Ascending aorta (tissue), 2 donors: ENCODE measurements around the gene TRIM10. TPM values are rescaled to one million over a fixed set of nuclear protein-coding genes. Genes with fewer than 3 reads are reported as not detected.

Source experiments
- DNase-seq, 2 donors: peaks; one replicate each; pipeline ENCODE4 v3.0.0-alpha.2; 2019; ENCODE audit warnings: low spot score in 2 of 2
- H3K27ac ChIP-seq, 2 donors: fragments of 200-600 bp; sonication (generic); one replicate each; pipeline ENCODE4 v1.5.1; 2016 to 2017; ENCODE audit warnings: mild to moderate bottlenecking in 1 of 2
- H3K27me3 ChIP-seq: fragments of 200-600 bp; sonication (generic); one replicate; pipeline ENCODE4 v1.5.1; 2017
- H3K36me3 ChIP-seq, 2 donors: fragments of 200-600 bp; sonication (generic); one replicate each; pipeline ENCODE4 v1.5.1; 2016
- H3K4me1 ChIP-seq, 2 donors: fragments of 200-600 bp; sonication (generic); one replicate each; pipeline ENCODE4 v1.5.1; 2016 to 2017; ENCODE audit warnings: mild to moderate bottlenecking in 1 of 2
- H3K4me3 ChIP-seq, 2 donors: fragments of 200-600 bp; sonication (generic); one replicate each; pipeline ENCODE4 v1.5.1; 2016 to 2017; ENCODE audit warnings: mild to moderate bottlenecking in 1 of 2
- H3K9me3 ChIP-seq, 2 donors: fragments of 200-600 bp; sonication (generic); one replicate each; pipeline ENCODE4 v1.5.1; 2016
- intact Hi-C: fragments of 100-400 bp; cut with DNase I; formaldehyde crosslinking; loops from one replicate; pipeline ENCODE4 v1.15.1; 2023
- total RNA-seq: library from RNA; depleted of rRNA; stranded (reverse); fragments of >200 nt; gene quantifications from one replicate; pipeline ENCODE4 v1.1.0, GENCODE V29; 2016
- TF ChIP-seq, protein P1 (sequence below), 3 experiments: fragments of 200-600 bp in 2 of 3; fragments of 450-650 bp in 1 of 3; sonication (generic) in 2 of 3; IDR thresholded peaks; one replicate each; pipeline ENCODE4 v1.5.1; 2016 to 2019; ENCODE audit warnings: antibody characterized with exemption in 3 of 3, mild to moderate bottlenecking in 1 of 3, moderate library complexity in 1 of 3

The TRIM10 gene
- total RNA-seq, 1 donor from 2014 or later, result not detected

GRCh38 chr6:30130887-30131862 is 29.8 kb downstream of the TRIM10 start:
- Histone ChIP-seq H3K27ac (no peak overlapping the region), H3K27me3 (peaks cover 19% of the 10 kb centered on the region), H3K4me1 (peaks cover 0 to 4% of the 10 kb centered on the region in 2 donors), H3K4me3 (no peak overlapping the region), H3K9me3 (no peaks in the 10 kb centered on the region), H3K36me3 (no peaks in the 10 kb centered on the region)
- intact Hi-C loops, result loop anchor here (1.0 to 10.0 kb wide), 2 partner anchors 28 to 286 kb away; no protein-coding TSS in a partner anchor
- TF ChIP-seq, protein P1, sequence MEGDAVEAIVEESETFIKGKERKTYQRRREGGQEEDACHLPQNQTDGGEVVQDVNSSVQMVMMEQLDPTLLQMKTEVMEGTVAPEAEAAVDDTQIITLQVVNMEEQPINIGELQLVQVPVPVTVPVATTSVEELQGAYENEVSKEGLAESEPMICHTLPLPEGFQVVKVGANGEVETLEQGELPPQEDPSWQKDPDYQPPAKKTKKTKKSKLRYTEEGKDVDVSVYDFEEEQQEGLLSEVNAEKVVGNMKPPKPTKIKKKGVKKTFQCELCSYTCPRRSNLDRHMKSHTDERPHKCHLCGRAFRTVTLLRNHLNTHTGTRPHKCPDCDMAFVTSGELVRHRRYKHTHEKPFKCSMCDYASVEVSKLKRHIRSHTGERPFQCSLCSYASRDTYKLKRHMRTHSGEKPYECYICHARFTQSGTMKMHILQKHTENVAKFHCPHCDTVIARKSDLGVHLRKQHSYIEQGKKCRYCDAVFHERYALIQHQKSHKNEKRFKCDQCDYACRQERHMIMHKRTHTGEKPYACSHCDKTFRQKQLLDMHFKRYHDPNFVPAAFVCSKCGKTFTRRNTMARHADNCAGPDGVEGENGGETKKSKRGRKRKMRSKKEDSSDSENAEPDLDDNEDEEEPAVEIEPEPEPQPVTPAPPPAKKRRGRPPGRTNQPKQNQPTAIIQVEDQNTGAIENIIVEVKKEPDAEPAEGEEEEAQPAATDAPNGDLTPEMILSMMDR (IDR thresholded peaks at IDR 0.05), result peak; percentile 88 to 95 (median 91)
- DNase-seq, result peak in 1 of 2 donors; percentile 80

DNA sequence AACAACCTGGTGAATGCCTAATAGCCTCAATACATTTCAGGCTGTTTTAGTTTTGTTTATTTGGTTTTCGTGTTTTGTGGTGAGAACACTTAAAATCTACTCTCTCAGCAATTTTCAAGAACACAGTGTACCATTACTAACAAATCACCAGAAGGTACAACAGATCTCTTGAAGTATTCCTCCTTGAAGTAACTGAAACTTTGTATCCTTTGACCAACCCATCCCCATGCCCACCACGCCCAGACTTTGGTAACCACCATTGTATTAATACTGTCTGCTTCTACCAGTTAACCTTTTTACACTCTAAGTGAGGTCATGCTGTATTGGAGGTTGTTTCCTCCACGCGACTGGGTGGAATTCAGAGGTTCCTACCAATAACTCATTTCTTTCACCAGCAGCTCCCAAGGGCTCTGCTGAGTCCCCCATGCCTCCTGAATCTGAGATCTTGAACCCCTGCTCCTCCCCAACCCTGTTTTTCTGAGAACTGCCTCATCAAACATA is 30.8 kb downstream of the TRIM10 start:
- Histone ChIP-seq H3K9me3 (no peaks in the 10 kb centered on the region), H3K27ac (no peak overlapping the region), H3K36me3 (no peaks in the 10 kb centered on the region), H3K4me3 (no peak overlapping the region), H3K27me3 (peaks cover 23% of the 10 kb centered on the region), H3K4me1 (peaks cover 0 to 4% of the 10 kb centered on the region in 2 donors)
- intact Hi-C loops, result loop anchor here (10.0 kb wide), 1 partner anchor 285 kb away; no protein-coding TSS in a partner anchor
- TF ChIP-seq, protein P1 (IDR thresholded peaks at IDR 0.05), result no peak
- DNase-seq, result no peak

- intact Hi-C loops, result loop anchor here (10.0 kb wide), 1 partner anchor 285 kb away; no protein-coding TSS in a partner anchor
- H3K9me3 ChIP-seq, result no peaks in the 10 kb centered on the region
- H3K27ac ChIP-seq, result no peak overlapping the region
- peaks cover 0 to 4% of the 10 kb centered on the region in 2 donors for H3K4me1 ChIP-seq
- DNase-seq, result no peak
- peaks cover 23% of the 10 kb centered on the region for H3K27me3 ChIP-seq
- TF ChIP-seq, protein P1 (IDR thresholded peaks at IDR 0.05), result no peak
- H3K36me3 ChIP-seq, result no peaks in the 10 kb centered on the region
- H3K4me3 ChIP-seq, result no peak overlapping the region
Observed at GRCh38 chr6:30129265-30130178, 31.5 kb downstream of the TRIM10 start.

DNA sequence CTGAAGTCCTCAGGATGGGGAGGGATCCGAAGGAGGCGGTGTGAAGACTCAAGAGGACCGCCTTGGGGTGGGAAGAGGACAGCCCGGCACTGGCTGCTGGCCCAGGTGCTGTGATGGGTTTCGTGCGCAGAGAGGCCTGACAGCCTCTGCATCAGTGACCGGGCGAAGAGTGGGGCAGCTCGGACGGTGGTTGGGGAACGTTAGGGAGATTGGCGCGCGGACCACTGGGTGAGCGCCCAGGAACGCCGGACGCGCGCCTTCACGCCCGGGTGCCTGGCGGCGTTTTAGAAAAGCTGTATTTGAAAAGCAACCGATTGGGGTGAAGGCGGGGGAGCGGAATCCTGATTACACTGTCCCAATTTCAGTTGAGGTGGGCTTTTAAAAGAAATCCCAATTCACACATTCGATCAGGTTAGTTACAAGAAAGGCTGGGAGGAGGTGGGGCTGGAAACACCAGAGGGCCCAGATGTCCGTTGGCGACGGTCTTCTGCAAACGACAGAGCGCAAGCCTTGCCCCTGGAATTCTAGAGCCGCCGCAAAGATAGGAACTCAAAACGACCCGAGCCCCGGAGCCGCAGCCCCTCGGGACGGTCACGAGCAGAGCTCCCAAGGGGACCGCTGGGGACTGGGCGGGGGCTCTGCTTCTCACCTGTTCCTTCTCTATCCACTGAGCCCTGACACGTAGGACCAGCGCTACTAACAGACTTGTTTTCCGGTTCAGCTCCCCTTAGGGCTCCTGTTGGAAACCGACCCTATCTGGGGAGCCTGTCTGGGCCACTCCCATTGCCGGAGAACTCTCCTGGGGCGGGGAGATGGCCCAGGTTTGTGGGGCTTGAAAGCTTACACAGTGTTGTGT is 33.5 kb downstream of the TRIM10 start:
- TF ChIP-seq, protein P1 (IDR thresholded peaks at IDR 0.05), result no peak
- Histone ChIP-seq H3K9me3 (no peaks in the 10 kb centered on the region), H3K4me3 (no peak overlapping the region), H3K27me3 (peaks cover 23% of the 10 kb centered on the region), H3K27ac (no peak overlapping the region), H3K36me3 (no peaks in the 10 kb centered on the region), H3K4me1 (peaks cover 0 to 4% of the 10 kb centered on the region in 2 donors)
- intact Hi-C loops, result no loop called here
- DNase-seq, result no peak
